HepG2 (cell line): ENCODE data around the gene TAF1D. TPM values are rescaled to one million over a fixed set of nuclear protein-coding genes. Genes with fewer than 3 reads are reported as not detected.

Source experiments
- AHDC1 ChIP-seq: sonication (generic); formaldehyde crosslinking; IDR thresholded peaks from 2 replicates; pipeline ENCODE4 v1.5.1; 2020; ENCODE audit warnings: mild to moderate bottlenecking, missing genetic modification reagents, borderline replicate concordance
- CEBPG ChIP-seq: IDR thresholded peaks from 2 replicates; pipeline ENCODE4 v1.6.1; 2016
- ETV6 ChIP-seq: sonication (generic); formaldehyde crosslinking; conservative IDR thresholded peaks from 2 replicates; pipeline ENCODE4 v1.4.0; 2020; ENCODE audit warnings: missing genetic modification reagents
- GATA4 ChIP-seq: sonication (generic); IDR thresholded peaks from 2 replicates; pipeline ENCODE4 v1.6.1; 2016; ENCODE audit warnings: antibody characterized with exemption, low read depth, borderline replicate concordance
- KDM4B ChIP-seq: sonication (generic); formaldehyde crosslinking; IDR thresholded peaks from 2 replicates; pipeline ENCODE4 v1.4.0; 2020; ENCODE audit warnings: missing genetic modification reagents
- MATR3 ChIP-seq: sonication (generic); formaldehyde crosslinking; IDR thresholded peaks from 2 replicates; pipeline ENCODE4 v1.4.0; 2020; ENCODE audit warnings: missing genetic modification reagents
- MBNL3 ChIP-seq: fragments of 250-450 bp; sonication (Bioruptor Pico); conservative IDR thresholded peaks from 2 replicates; pipeline ENCODE4 v1.8.0; 2022; ENCODE audit warnings: mild to moderate bottlenecking, inconsistent platforms
- MZF1 ChIP-seq: sonication (generic); formaldehyde crosslinking; IDR thresholded peaks from 2 replicates; pipeline ENCODE4 v1.8.1; 2023; ENCODE audit warnings: mild to moderate bottlenecking, missing genetic modification reagents, borderline replicate concordance
- NAIF1 ChIP-seq: sonication (generic); formaldehyde crosslinking; IDR thresholded peaks from 2 replicates; pipeline ENCODE4 v1.5.0; 2020; ENCODE audit warnings: mild to moderate bottlenecking, missing genetic modification reagents, borderline replicate concordance
- NFRKB ChIP-seq: fragments of 450-650 bp; IDR thresholded peaks from 2 replicates; pipeline ENCODE4 v1.6.1; 2017
- RBFOX2 ChIP-seq: fragments of 200-400 bp; formaldehyde crosslinking; IDR thresholded peaks from 2 replicates; pipeline ENCODE4 v1.6.1; 2017; ENCODE audit warnings: low read depth, mild to moderate bottlenecking, low read length
- ZFP41 ChIP-seq: sonication (generic); formaldehyde crosslinking; IDR thresholded peaks from 2 replicates; pipeline ENCODE4 v1.4.0; 2020; ENCODE audit warnings: mild to moderate bottlenecking, missing genetic modification reagents, borderline replicate concordance
- ZNF451 ChIP-seq: sonication (generic); formaldehyde crosslinking; IDR thresholded peaks from 2 replicates; pipeline ENCODE4 v1.5.0; 2020; ENCODE audit warnings: mild to moderate bottlenecking, missing genetic modification reagents
- ZNF512 ChIP-seq: sonication (generic); formaldehyde crosslinking; IDR thresholded peaks from 2 replicates; pipeline ENCODE4 v1.4.0; 2020; ENCODE audit warnings: mild to moderate bottlenecking, missing genetic modification reagents
- ZNF574 ChIP-seq: sonication (generic); formaldehyde crosslinking; IDR thresholded peaks from 2 replicates; pipeline ENCODE4 v1.4.0; 2020; ENCODE audit warnings: missing genetic modification reagents
- ZNF670 ChIP-seq: sonication (generic); formaldehyde crosslinking; IDR thresholded peaks from 2 replicates; pipeline ENCODE4 v1.8.0; 2022; ENCODE audit warnings: mild to moderate bottlenecking, missing genetic modification reagents, borderline replicate concordance
- ZNF790 ChIP-seq: sonication (generic); formaldehyde crosslinking; IDR thresholded peaks from 2 replicates; pipeline ENCODE4 v1.8.0; 2022; ENCODE audit warnings: missing genetic modification reagents, mild to moderate bottlenecking, borderline replicate concordance
- polyA plus RNA-seq, 8 experiments: library from polyadenylated mRNA; depleted of rRNA in 3 of 8; stranded (reverse) in 7 of 8; unstranded in 1 of 8; fragments of >200 nt; fragmentation: Illumina TruSeq in 4 of 8; extraction: Trizol in 4 of 8; gene quantifications; 2 replicates each; pipeline versions ENCODE4 v1.2.1 to v1.2.3, GENCODE V29; 2011 to 2016; ENCODE audit warnings: low read depth in 4 of 8, missing spikeins in 1 of 8, mixed read lengths in 1 of 8; ENCODE audit not compliant: insufficient read depth in 1 of 8
- total RNA-seq, 5 experiments: library from RNA; depleted of rRNA; stranded (reverse); fragments of >200 nt; fragmentation: Illumina TruSeq; extraction: Trizol; gene quantifications; 2 replicates each; pipeline ENCODE4 v1.2.3, GENCODE V29; 2016; ENCODE audit warnings: low read depth in 1 of 5

TAF1D gene
- total and polyA plus RNA-seq, 2 of the 13 experiments (the other 11 are each of a cell fraction or from before 2014, with no cell fraction given): 132 to 207 TPM

GRCh38 chr11:93784145-93784934 lies 43.0 kb upstream of the TAF1D start, which contains the start of gene MED17 (continued):
- TF ChIP-seq AHDC1: peak; percentile 37; the same call in 1 of the 2 replicates
- peak; percentile 64; the same call in 1 of the 2 replicates for TF ChIP-seq GATA4
- peak; percentile 83; the same call in 1 of the 2 replicates for TF ChIP-seq ZNF670 (CRISPR knock-in tag)
- TF ChIP-seq ZNF512 (CRISPR knock-in tag): no peak
- TF ChIP-seq ZNF451 (CRISPR knock-in tag): no peak
- no peak; the same call in 1 of the 2 replicates for TF ChIP-seq ETV6
- TF ChIP-seq KDM4B (CRISPR knock-in tag): peak; percentile 7; the same call in 1 of the 2 replicates
- peak; percentile 87 for TF ChIP-seq ZNF574 (CRISPR knock-in tag)
- no peak for TF ChIP-seq MATR3
- no peak for TF ChIP-seq MBNL3 (CRISPR knock-in tag)
- peak; percentile 65; the same call in 1 of the 2 replicates for TF ChIP-seq ZFP41 (CRISPR knock-in tag)
- TF ChIP-seq MZF1 (CRISPR knock-in tag): 0 out of 2 replicates have a peak, but pooled peaks have one; percentile 68
- TF ChIP-seq NFRKB: no peak
- TF ChIP-seq CEBPG (CRISPR knock-in tag): 0 out of 2 replicates have a peak, but pooled peaks have one; percentile 4
- peak; percentile 87 for TF ChIP-seq RBFOX2
- TF ChIP-seq NAIF1 (CRISPR knock-in tag): peak; percentile 90
- no peak for TF ChIP-seq ZNF790 (CRISPR knock-in tag)
